ENCODE measurements around the gene HPDL.
"Not testable (repeated sequence)": the region's sequence is repeated elsewhere in the genome, so short reads cannot be mapped to it uniquely, and the experiment has no call there.

The HPDL gene

GRCh38 chr1:45326627-45327623 is at the start of gene HPDL:
HPDL (plus strand) TSS chr1:45326895; CDS start chr1:45327149, 254 bp downstream.
- peak; percentile 88 for DNase-seq

- DNase-seq: no peak
Measured at GRCh38 chr1:45282351-45282750, 44.3 kb upstream of the HPDL start.

- not testable (repeated sequence) for DNase-seq
Measured at GRCh38 chr1:45284858-45285257, 41.8 kb upstream of the HPDL start.

- not testable (repeated sequence) for DNase-seq
Measured at GRCh38 chr1:45286521-45286920, 40.2 kb upstream of the HPDL start.

GRCh38 chr1:45291002-45291401 is 35.7 kb upstream of the HPDL start:
- DNase-seq: not testable (repeated sequence)

GRCh38 chr1:45291716-45292115 is 35.0 kb upstream of the HPDL start:
- DNase-seq: no peak

- DNase-seq: no peak
Measured at GRCh38 chr1:45297666-45298356, 28.9 kb upstream of the HPDL start.

GRCh38 chr1:45299296-45299695 is 27.4 kb upstream of the HPDL start:
- DNase-seq: no peak

GRCh38 chr1:45299981-45300668 is 26.6 kb upstream of the HPDL start:
- no peak for DNase-seq

GRCh38 chr1:45300669-45300997 is 26.1 kb upstream of the HPDL start:
- no peak for DNase-seq

GRCh38 chr1:45302505-45303150 is 24.1 kb upstream of the HPDL start:
- no peak for DNase-seq

GRCh38 chr1:45303520-45304310 is 23.0 kb upstream of the HPDL start:
- DNase-seq: peak; percentile 97

- DNase-seq: peak; percentile 61
Measured at GRCh38 chr1:45304311-45305081, 22.2 kb upstream of the HPDL start.

GRCh38 chr1:45305231-45305630 is 21.5 kb upstream of the HPDL start:
- DNase-seq: no peak

- DNase-seq: peak; percentile 72
Measured at GRCh38 chr1:45306319-45306718, 20.4 kb upstream of the HPDL start.

- DNase-seq: no peak
Measured at GRCh38 chr1:45306905-45307304, 19.8 kb upstream of the HPDL start.

GRCh38 chr1:45314266-45314665 is 12.4 kb upstream of the HPDL start:
- DNase-seq: no peak

GRCh38 chr1:45317166-45317565 is 9.5 kb upstream of the HPDL start:
- no peak for DNase-seq

GRCh38 chr1:45319761-45320160 is 6.9 kb upstream of the HPDL start:
- DNase-seq: no peak

- DNase-seq: no peak
Measured at GRCh38 chr1:45321444-45321843, 5.3 kb upstream of the HPDL start.

GRCh38 chr1:45322486-45323040 is 4.1 kb upstream of the HPDL start:
- DNase-seq: no peak

Measured in activated CD8-positive, alpha-beta memory T cell treated with anti-CD3 and anti-CD28 coated beads, Interleukin-2, amount 50 U/mL, for 48 hours (primary cell).